ENCODE measurements around the gene POLR1G.

DNA sequence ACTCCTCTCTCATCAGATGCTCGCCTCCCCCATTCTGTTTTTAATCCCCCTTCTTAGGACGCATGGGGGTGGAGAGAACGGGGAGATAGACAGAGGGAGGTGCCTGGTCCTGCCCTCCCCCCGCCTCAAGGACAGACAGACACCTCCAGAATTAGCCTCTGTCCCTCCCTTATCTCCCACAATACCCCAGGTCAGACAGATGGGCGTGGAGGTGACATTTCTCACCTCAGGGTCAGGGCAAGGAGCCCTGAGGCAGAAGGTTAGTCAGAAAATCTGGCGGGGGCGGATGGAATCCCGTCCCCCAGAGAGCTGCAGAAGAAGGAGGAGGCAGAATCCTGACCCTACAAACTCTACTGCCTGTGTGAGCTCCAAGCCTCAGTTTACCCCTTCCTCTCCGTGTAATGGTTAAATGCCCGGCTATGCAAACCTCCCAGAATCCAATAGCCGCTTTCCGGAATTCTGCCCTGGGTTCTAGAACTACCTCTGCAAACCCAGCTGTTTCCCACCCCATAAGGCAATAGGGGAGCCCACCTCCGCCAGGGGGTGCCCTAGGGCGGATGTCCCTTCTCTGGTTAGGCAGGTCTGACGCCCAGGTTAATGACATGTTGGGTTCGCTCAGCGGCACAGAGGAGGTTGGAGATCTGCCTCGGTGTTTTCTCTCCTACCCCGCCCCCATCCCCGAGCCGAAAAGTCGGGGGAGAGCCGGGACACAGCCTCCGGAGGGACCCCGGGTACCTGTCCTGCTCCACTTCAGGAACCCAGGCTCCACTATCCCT, 2.5 kb upstream of the POLR1G start:
- no peak for TF ChIP-seq POLR2A (IDR thresholded peaks at IDR 0.05)
- TF ChIP-seq, protein P1, sequence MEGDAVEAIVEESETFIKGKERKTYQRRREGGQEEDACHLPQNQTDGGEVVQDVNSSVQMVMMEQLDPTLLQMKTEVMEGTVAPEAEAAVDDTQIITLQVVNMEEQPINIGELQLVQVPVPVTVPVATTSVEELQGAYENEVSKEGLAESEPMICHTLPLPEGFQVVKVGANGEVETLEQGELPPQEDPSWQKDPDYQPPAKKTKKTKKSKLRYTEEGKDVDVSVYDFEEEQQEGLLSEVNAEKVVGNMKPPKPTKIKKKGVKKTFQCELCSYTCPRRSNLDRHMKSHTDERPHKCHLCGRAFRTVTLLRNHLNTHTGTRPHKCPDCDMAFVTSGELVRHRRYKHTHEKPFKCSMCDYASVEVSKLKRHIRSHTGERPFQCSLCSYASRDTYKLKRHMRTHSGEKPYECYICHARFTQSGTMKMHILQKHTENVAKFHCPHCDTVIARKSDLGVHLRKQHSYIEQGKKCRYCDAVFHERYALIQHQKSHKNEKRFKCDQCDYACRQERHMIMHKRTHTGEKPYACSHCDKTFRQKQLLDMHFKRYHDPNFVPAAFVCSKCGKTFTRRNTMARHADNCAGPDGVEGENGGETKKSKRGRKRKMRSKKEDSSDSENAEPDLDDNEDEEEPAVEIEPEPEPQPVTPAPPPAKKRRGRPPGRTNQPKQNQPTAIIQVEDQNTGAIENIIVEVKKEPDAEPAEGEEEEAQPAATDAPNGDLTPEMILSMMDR (IDR thresholded peaks at IDR 0.05 in 8 of 11, conservative IDR thresholded peaks at IDR 0.05 in 3 of 11): peak in 8 of 11 experiments; percentile 16 to 64 (median 38)
- no peak for TF ChIP-seq POLR2AphosphoS5 (IDR thresholded peaks at IDR 0.05)

Data from spleen (tissue), 7 donors.